Measurements from ENCODE around the gene BRS3.

- TF ChIP-seq CTCF (IDR thresholded peaks at IDR 0.05 in 2 of 3, conservative IDR thresholded peaks at IDR 0.05 in 1 of 3; ENCODE audit: control insufficient read depth in 2 of 3, extremely low read depth in 1 of 3, insufficient read depth in 1 of 3, low read depth in 3 of 3, low read length in 3 of 3) = no peak
- no peak for TF ChIP-seq RELA (IDR thresholded peaks at IDR 0.05; ENCODE audit: borderline replicate concordance, partially characterized antibody)
- TF ChIP-seq YBX1 (IDR thresholded peaks at IDR 0.05) = no peak
- TF ChIP-seq NR2C1 (IDR thresholded peaks at IDR 0.05) = no peak
- TF ChIP-seq POLR2AphosphoS5 (IDR thresholded peaks at IDR 0.05; ENCODE audit: low read length) = no peak
- no peak for TF ChIP-seq PAX8 (IDR thresholded peaks at IDR 0.05)
- no peak for TF ChIP-seq TCF12 (IDR thresholded peaks at IDR 0.05; ENCODE audit: low read depth, low read length)
Observed at GRCh38 chrX:136453114-136453513, 34.6 kb upstream of the BRS3 start.

All from GM12878 (cell line).